ENCODE results near the gene ETNK2. TPM values are rescaled to one million over a fixed set of nuclear protein-coding genes. Genes with fewer than 3 reads are reported as not detected.

The ETNK2 gene
- total RNA-seq, 4 donors from 2014 or later: 6.7 to 54.4 (median 25.0) TPM

GRCh38 chr1:204146965-204147364 lies 4.9 kb downstream of the ETNK2 start:
- Histone ChIP-seq H3K4me3 (no peak overlapping the region), H3K27ac (no peak overlapping the region), H3K9me3 (no peaks in the 10 kb centered on the region), H3K27me3 (no peaks in the 10 kb centered on the region), H3K36me3 (peaks cover 0 to 26% (median 0%) of the 10 kb centered on the region in 3 donors), H3K4me1 (peaks cover 0 to 52% (median 11%) of the 10 kb centered on the region in 3 donors)
- no peak for TF ChIP-seq POLR2A (IDR thresholded peaks at IDR 0.05)
- TF ChIP-seq CTCF (IDR thresholded peaks at IDR 0.05): no peak
- DNase-seq: no peak
- 84 to 100% methylated on average over 1 to 6 of the region's 7 CpGs for WGBS, 2 donors
- intact Hi-C loops (cut with DNase I): no loop called here

GRCh38 chr1:204146309-204146708 lies 5.5 kb downstream of the ETNK2 start:
- TF ChIP-seq POLR2A (IDR thresholded peaks at IDR 0.05) (no peak), CTCF (IDR thresholded peaks at IDR 0.05) (no peak)
- intact Hi-C loops (cut with DNase I): no loop called here
- Histone ChIP-seq H3K4me3 (no peak overlapping the region), H3K27me3 (no peaks in the 10 kb centered on the region), H3K36me3 (peaks cover 0 to 33% (median 0%) of the 10 kb centered on the region in 3 donors), H3K4me1 (peaks cover 0 to 47% (median 11%) of the 10 kb centered on the region in 3 donors), H3K9me3 (no peaks in the 10 kb centered on the region), H3K27ac (no peak overlapping the region)
- no peak for DNase-seq
- 73 to 78% methylated on average over 4 to 6 of the region's 6 CpGs for WGBS, 2 donors

- peaks cover 0 to 44% (median 0%) of the 10 kb centered on the region in 3 donors for H3K36me3 ChIP-seq
- intact Hi-C loops (cut with DNase I): no loop called here
- no peak for DNase-seq
- no peaks in the 10 kb centered on the region for H3K9me3 ChIP-seq
- H3K4me3 ChIP-seq: no peak overlapping the region
- 53 to 61% methylated on average over 3 of the region's 4 CpGs for WGBS, 2 donors
- H3K4me1 ChIP-seq: peaks cover 0 to 34% (median 8%) of the 10 kb centered on the region in 3 donors
- no peak for TF ChIP-seq CTCF (IDR thresholded peaks at IDR 0.05)
- no peak for TF ChIP-seq POLR2A (IDR thresholded peaks at IDR 0.05)
- H3K27me3 ChIP-seq: no peaks in the 10 kb centered on the region
- peak overlapping the region in 1 of 4 donors; percentile 57 for H3K27ac ChIP-seq
Measured at GRCh38 chr1:204145033-204145504, 6.8 kb downstream of the ETNK2 start.

GRCh38 chr1:204143276-204144041 lies 8.4 kb downstream of the ETNK2 start:
- no peak overlapping the region for H3K4me3 ChIP-seq
- H3K4me1 ChIP-seq: peaks cover 0 to 20% (median 0%) of the 10 kb centered on the region in 3 donors
- H3K36me3 ChIP-seq: peaks cover 0 to 60% (median 0%) of the 10 kb centered on the region in 3 donors
- no peaks in the 10 kb centered on the region for H3K9me3 ChIP-seq
- H3K27me3 ChIP-seq: no peaks in the 10 kb centered on the region
- TF ChIP-seq POLR2A (IDR thresholded peaks at IDR 0.05) (no peak), CTCF (IDR thresholded peaks at IDR 0.05) (no peak)
- intact Hi-C loops (cut with DNase I): no loop called here
- H3K27ac ChIP-seq: no peak overlapping the region
- 84 to 85% methylated on average over 12 to 14 of the region's 14 CpGs for WGBS, 2 donors
- no peak for DNase-seq
